ENCODE data around the gene NELFCD. TPM values are rescaled to one million over a fixed set of nuclear protein-coding genes. Genes with fewer than 3 reads are reported as not detected.
A peak's percentile ranks its signal among the peaks of the same experiment; 100 is the strongest.

Gene NELFCD
- total RNA-seq, 1 experiment from 2014 or later = 144 TPM

- Histone ChIP-seq H3F3A (ENCODE audit: low read length, unreplicated experiment) (no peaks in the 10 kb centered on the region), H4K20me1 (ENCODE audit: low read length) (no peaks in the 10 kb centered on the region), H3K9me3 (ENCODE audit: low read length) (no peaks in the 10 kb centered on the region), H3K9ac (ENCODE audit: low read length) (no peak overlapping the region), H3K9me2 (replicated peaks; ENCODE audit: low read length) (no peaks in the 10 kb centered on the region), H3K27me3 (ENCODE audit: low read length) (no peaks in the 10 kb centered on the region), H3K36me3 (ENCODE audit: low read depth, low read length) (peaks cover 73% of the 10 kb centered on the region), H3K4me3 (ENCODE audit: low read length) (no peak overlapping the region), H3K79me2 (ENCODE audit: low read length) (no peaks in the 10 kb centered on the region), H3K4me2 (ENCODE audit: low read length) (no peak overlapping the region), H3K4me1 (ENCODE audit: insufficient read depth, low read length) (peaks cover 19% of the 10 kb centered on the region), H2AFZ (ENCODE audit: low read length) (no peak overlapping the region), H3K27ac (ENCODE audit: low read length) (no peak overlapping the region)
- ChIA-PET CTCF (interaction anchor here (0.6 kb wide), 1 partner anchor 13 kb away, joined by 3 read pairs; the partner anchor contains the start of gene NELFCD), POLR2A (ENCODE audit: unreplicated experiment) (no interaction called here)
- DNase-seq (no peak), ATAC-seq (no peak)
- TSS peak; percentile 26 for BruUV-seq (replicated peaks)
- TF ChIP-seq EZH2 (IDR thresholded peaks at IDR 0.05; ENCODE audit: low read length, unreplicated experiment) (no peak), EZH2phosphoT487 (IDR thresholded peaks at IDR 0.05; ENCODE audit: borderline replicate concordance, low read length) (no peak), CTCF (conservative IDR thresholded peaks at IDR 0.05; ENCODE audit: low read depth, low read length) (no peak)
- intact Hi-C loops (cut with micrococcal nuclease) = loop anchor here (5.0 kb wide), 1 partner anchor 38 kb away; the partner anchor contains the start of gene ATP5F1E
Measured at GRCh38 chr20:58994390-58995159, 13.5 kb downstream of the NELFCD start.

- ChIA-PET CTCF (no interaction called here), POLR2A (ENCODE audit: unreplicated experiment) (no interaction called here)
- TF ChIP-seq EZH2phosphoT487 (IDR thresholded peaks at IDR 0.05; ENCODE audit: borderline replicate concordance, low read length) (no peak), CTCF (conservative IDR thresholded peaks at IDR 0.05; ENCODE audit: low read depth, low read length) (no peak), EZH2 (IDR thresholded peaks at IDR 0.05; ENCODE audit: low read length, unreplicated experiment) (no peak)
- ATAC-seq (no peak), DNase-seq (peak; percentile 43)
- intact Hi-C loops (cut with micrococcal nuclease) = no loop called here
- Histone ChIP-seq H3K9me3 (ENCODE audit: low read length) (no peaks in the 10 kb centered on the region), H4K20me1 (ENCODE audit: low read length) (no peaks in the 10 kb centered on the region), H3F3A (ENCODE audit: low read length, unreplicated experiment) (no peaks in the 10 kb centered on the region), H3K4me2 (ENCODE audit: low read length) (no peak overlapping the region), H3K4me3 (ENCODE audit: low read length) (no peak overlapping the region), H3K36me3 (ENCODE audit: low read depth, low read length) (peaks cover 64% of the 10 kb centered on the region), H3K9ac (ENCODE audit: low read length) (no peak overlapping the region), H3K9me2 (replicated peaks; ENCODE audit: low read length) (no peaks in the 10 kb centered on the region), H3K27ac (ENCODE audit: low read length) (peak overlapping the region; percentile 29), H2AFZ (ENCODE audit: low read length) (no peak overlapping the region), H3K27me3 (ENCODE audit: low read length) (no peaks in the 10 kb centered on the region), H3K79me2 (ENCODE audit: low read length) (no peaks in the 10 kb centered on the region), H3K4me1 (ENCODE audit: insufficient read depth, low read length) (peaks cover 19% of the 10 kb centered on the region)
- BruUV-seq (replicated peaks) = TSS peak; percentile 93
Measured at GRCh38 chr20:58995461-58996225, 14.6 kb downstream of the NELFCD start.

Measured in PC-3 (cell line).